Measurements from ENCODE around the gene SEMA5B.

SEMA5B gene

GRCh38 chr3:123054109-123054778 is 26.7 kb upstream of the SEMA5B start:
- no peak for DNase-seq

GRCh38 chr3:123053107-123053506 is 25.5 kb upstream of the SEMA5B start:
- DNase-seq = no peak

DNA sequence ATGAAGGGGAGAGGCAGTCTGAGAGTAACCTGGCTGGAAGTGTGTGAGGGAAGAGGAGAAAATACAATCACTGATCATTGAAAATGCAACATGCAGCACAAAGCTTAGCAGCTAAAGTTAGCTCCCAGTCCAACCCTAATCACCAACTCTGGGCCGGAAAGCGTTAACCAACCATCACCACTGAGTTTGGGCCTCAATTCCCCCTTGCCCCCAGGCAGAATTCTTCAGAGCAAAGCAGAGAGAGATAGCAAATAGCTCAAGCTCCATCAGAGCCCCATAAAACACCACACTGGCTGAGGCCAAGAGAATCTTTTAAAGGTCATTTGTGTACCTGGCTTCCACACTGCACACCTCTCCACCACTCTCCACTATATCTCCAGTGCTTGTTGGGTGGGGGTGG is 23.1 kb upstream of the SEMA5B start:
- DNase-seq = no peak

DNA sequence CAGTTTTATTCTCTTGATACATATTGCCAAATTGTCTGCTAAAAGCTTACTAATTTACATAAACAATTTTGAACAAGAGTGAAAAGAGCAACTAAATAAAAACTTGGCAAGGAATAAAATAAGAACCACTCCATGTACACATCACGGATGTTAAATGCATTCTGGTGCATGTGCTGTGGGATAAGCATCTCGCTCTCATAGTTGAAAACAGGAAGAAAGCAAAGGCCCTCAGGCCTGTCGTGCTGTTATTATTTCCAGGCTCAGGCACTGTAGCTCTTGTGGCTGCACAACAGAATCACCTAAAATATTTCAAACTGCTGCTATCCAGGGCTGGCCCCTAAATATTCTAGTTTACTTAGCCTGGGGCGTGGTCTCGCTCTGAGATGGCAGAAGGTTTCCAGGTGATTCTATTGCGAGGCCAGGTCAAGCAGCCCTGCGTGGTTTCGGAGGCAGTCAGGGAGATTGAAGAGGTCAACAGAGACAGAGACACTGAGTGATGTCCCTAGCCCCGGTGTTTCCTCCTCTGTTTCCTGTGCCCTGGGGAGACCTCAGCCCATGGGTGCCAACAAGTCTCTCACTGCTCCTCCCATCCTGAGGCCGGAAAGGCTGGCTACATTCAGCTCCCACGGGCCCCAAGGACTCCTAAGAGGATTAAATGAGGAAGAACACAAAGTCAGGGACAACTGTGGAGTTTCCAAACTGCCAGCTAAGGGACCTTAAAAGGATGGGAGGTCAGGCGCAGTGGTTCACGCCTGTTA is 21.1 kb upstream of the SEMA5B start:
- DNase-seq = no peak

DNA sequence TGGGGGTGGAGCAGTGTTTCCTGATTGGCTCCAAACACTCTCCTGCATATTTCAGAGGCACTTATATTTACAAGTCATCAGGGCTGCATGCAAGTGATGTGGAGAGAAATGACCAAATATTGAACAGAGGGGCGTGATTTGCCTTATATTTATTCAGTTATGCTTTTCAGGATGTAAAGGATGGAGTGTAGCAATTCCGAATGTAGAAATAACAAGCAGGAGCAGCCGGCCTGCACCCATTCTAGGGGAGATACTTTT is 19.4 kb upstream of the SEMA5B start:
- DNase-seq = no peak

- DNase-seq = no peak
Observed at GRCh38 chr3:123046262-123047061, 18.9 kb upstream of the SEMA5B start.

DNA sequence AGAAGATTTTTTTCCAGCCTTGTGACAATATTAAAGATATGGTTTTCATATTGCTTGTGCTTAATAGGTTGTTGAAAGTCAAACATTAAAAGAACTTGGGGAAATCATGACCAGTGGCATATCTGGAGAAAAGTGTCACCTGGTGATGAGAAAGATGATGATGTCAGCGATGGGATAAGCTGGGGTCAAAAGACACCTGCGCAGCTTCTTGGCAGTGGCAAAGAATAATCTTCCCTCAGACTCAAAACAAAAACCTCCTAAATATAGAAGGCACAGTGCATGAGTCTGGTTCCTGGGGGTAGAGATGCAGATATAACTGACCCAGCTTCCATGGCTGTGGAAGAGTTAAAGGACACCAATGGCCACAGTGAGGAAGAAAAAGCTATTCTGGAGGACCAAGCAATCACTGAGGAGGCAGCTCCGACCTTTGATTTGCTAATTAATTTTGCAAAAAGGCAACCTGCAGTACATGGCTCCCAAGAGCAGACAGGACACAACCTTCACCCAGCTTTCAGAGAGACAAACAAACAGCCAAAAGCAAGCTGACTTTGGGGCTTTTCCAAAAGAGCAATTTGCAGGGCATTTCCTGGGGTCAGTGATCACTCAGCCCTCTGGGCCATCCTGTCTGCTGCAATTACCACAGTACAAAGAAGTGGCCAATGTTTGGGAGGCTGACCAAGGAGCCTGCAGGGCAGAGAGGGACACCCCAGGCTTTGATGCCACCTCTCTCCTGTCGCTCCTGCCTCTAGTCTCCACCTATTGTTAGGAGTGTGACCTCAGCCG is 17.6 kb upstream of the SEMA5B start:
- DNase-seq = no peak

DNA sequence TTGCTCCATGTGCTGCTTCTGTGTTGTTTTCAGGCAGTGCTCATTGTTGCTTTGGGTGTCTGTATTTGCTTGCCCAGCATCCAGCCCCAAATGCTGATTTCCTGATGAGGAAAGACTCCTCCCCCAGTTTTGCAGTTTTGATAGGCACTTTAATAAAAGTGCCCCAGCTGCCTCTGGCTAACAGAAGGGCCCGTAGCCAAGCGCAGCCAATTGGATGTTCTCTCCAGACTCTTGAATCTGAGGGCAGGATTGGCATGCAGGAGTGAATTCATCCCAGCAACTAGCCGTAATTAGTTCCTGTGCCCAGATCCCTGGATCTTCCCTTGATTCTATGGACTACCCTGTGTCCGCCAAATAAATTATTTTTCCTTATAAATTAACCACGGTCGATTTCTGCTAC is 14.8 kb upstream of the SEMA5B start:
- no peak for DNase-seq

GRCh38 chr3:123039178-123039577 is 11.6 kb upstream of the SEMA5B start:
- DNase-seq = no peak

DNA sequence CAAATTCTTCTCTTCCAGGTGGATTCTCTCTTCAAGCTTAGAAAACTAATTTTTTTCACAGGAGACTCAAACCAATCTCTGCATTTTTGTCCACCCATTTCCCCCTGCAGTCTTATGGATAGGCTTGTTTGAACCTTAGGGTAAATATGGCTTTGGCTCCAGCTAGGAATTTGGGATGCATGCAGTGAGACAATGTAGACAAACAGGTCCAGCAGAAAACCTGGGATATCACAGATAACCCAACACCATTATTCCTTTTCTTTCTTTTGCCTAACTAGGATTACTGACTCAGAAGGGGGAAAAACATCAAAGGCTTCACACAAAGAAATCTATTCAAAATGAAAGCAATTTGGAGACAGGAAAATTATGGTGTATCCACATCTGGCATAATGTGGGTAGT is 11.2 kb upstream of the SEMA5B start:
- no peak for DNase-seq

DNA sequence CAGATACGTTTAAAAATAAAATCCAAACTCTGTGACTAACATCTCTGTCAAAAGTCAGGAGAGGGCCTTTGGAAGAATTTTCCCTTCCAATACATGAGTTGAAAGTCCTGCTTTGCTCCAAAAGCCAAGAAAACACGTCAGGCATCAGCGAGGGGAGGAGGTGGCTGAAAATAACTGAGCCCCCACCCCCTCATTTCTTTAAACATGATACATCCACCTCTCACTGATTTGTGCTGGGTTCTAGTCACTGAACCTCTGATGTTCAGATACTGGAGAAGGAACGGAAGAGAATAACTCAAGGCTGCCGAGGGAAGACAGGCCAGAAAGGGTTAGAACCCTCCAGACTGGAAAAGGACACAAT is 9.4 kb upstream of the SEMA5B start:
- no peak for DNase-seq

GRCh38 chr3:123036352-123037014 is 8.9 kb upstream of the SEMA5B start:
- DNase-seq = no peak

- DNase-seq = no peak
Observed at GRCh38 chr3:123034996-123035395, 7.4 kb upstream of the SEMA5B start.

GRCh38 chr3:123034120-123034519 is 6.6 kb upstream of the SEMA5B start:
- no peak for DNase-seq

DNA sequence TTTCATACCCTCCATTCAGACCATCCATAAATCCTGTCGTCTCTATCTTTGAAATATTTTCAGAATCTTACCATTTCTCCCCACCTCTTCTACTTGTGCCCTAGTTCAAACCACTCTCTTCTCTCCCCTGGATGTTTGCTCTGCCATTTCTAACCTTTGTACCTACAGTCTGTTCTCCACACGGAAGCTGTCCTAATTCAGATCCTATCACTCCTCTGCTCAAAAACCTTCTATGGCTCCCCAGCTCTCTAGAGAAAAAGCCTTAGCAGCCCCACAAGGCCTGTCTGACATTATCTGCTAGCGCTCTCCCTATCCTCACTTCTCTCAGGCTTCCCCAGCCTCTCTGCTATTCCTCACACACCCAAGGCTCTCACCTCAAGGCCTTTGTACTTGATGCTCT is 4.5 kb upstream of the SEMA5B start:
- no peak for DNase-seq

DNA sequence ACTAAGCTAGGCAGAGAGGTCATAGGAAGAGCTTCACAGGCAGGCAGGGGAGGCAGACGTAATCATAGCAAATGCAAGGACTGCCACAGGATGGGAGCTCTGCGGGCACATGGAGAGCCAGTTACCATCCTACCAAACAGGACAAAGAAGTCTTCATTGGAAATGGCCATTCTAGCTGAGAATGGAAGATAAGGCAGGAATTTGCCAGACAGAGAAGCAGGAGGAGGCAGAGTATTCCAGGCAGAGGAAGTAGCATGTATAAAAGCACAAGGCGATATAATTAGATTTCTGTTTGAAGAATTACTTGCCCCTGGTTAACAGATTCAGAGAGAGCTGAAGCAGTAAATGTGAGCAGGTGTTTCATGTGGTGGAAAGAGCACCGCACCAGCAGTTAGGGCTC is 3.5 kb upstream of the SEMA5B start:
- DNase-seq = no peak

- peak; percentile 83 for DNase-seq
Observed at GRCh38 chr3:123028233-123028828, 768 bp upstream of the SEMA5B start.

DNA sequence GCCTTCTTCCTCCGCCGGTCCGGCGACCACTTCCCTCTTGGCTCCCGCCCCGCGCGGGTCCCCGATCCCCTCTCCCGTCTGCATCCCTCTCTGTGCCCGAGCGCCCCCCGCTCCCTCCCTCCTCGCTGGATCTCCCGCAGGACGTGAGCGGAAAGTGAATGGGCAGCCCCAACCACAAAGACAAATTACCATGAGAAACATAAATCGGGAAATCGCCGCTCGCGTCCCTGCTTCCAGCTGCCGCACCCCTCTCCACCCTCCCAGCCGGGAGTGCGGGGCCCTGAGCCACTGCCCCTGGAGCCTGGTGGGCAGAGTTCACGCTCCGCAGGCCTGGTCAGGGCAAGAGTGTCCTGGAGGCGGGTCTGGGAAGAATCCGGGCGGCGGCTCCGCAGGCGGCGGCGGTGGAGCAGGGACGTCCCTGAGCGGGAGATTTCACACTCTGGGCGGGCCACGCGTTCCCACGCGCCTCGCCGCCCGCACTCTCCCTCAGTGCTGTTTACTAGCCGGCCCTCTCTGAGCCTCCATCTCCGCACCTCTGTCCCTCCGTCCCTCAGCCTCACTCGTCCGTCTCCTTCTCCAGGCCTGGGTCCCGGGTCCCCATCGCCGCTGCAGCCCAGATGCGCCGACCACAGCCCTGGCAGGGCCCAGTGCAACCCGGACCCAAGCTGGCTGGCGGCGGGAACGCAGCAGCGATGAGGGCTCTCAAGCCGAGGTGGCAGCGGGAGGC is 835 bp downstream of the SEMA5B start:
- DNase-seq = peak; percentile 84

DNA sequence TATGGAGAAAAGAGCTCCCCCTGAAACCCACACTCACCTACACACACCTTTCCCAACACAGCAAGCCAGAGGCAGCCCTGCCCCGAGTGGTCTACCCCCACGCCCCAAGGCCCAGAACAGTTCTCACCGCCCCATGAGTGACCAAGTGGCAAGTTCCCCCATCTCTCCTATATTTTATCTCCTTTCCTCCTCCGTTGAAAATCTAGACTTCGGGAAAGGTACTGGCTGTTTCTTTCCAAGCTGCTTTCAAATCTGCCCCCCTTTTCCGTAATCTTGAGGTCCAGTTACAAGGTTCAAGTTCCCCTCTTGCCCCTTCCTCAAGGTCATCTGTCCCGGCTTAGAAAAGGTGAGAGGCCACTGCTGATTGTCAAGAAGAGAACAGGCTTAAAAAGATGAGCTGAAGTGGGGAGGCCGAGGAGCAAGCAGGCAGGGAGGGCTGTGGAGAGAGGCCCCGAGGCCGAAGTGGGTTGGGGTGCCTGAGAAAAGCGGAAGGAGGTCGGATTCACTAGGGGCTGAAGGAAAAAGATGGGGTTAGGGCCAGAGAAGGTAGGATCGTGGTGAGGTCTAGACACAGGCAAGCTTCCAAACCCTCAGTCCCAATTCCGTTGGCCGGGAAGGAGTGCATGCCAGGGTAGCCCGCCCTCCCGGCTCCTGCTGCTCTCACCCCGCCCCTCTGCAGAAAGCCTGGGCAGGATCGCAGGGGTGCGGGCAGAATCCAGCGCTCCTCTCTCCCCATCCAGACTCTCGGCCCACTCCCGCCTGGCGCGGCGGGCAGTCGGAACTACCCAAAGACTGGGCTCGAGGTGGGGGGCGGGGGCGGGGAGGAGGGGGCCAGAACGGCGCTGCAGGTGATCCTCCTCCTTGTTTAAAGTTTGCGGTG is 1.7 kb downstream of the SEMA5B start:
- DNase-seq = peak; percentile 60

DNA sequence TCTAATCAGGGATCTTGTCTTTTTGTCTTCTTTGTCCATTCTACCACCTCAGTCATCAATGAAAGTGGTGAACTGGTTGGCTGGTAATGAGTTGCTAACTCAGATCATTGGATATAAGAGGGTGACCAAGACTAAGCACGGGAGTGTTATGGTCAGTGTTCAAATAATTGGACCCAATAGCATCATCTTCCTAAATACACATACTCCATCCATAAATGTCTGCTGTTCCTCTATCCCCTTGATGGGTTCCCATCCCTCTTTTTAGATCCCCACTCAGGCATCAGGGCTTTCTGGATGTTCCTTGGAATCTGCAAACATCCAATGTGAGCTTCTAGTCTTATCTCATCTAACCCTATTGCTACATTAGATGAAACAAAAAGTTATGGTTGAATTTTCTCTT is 3.5 kb downstream of the SEMA5B start:
- DNase-seq = no peak

All from retina (tissue), 1 donor.